Measurements from ENCODE around the gene THUMPD3.

Gene THUMPD3

DNA sequence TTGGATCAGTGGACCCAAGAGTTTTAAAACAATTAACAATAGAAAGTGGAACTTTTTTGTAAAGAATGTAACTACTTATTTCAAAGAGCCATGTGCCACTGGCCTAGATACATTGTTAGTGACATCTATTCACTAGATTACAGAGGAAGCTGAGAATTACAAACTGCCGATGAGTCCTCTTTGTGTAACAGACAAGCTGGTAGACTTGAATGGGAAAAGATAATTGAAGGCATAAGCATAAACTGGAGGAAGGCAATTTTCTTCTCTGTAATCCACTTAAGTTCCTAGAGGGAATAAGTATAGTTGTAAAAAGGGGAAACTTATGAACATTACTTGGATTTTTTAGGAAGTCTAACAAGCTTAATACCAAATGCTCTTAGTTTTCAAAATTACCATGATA lies 15.1 kb downstream of the THUMPD3 start:
- Histone ChIP-seq H3K27ac (ENCODE audit: low read length) (no peak overlapping the region), H3K4me1 (ENCODE audit: low read length) (no peaks in the 10 kb centered on the region), H2AFZ (ENCODE audit: low read depth, low read length) (no peak overlapping the region), H3K9me3 (ENCODE audit: insufficient read depth, low read length) (no peaks in the 10 kb centered on the region), H3K4me3 (ENCODE audit: low read length) (no peak overlapping the region), H3K79me2 (ENCODE audit: low read length) (0 out of 2 replicates have a peak, but pooled peaks cover 5% of the 10 kb centered on the region), H4K20me1 (ENCODE audit: insufficient read depth, low read length) (no peaks in the 10 kb centered on the region), H3K9ac (ENCODE audit: low read length) (no peak overlapping the region), H3K36me3 (replicated peaks; ENCODE audit: low read depth, low read length) (peaks cover 55% of the 10 kb centered on the region), H3K27me3 (ENCODE audit: low read depth, low read length) (no peaks in the 10 kb centered on the region), H3K4me2 (ENCODE audit: low read length) (no peak overlapping the region)
- TF ChIP-seq, protein P1, sequence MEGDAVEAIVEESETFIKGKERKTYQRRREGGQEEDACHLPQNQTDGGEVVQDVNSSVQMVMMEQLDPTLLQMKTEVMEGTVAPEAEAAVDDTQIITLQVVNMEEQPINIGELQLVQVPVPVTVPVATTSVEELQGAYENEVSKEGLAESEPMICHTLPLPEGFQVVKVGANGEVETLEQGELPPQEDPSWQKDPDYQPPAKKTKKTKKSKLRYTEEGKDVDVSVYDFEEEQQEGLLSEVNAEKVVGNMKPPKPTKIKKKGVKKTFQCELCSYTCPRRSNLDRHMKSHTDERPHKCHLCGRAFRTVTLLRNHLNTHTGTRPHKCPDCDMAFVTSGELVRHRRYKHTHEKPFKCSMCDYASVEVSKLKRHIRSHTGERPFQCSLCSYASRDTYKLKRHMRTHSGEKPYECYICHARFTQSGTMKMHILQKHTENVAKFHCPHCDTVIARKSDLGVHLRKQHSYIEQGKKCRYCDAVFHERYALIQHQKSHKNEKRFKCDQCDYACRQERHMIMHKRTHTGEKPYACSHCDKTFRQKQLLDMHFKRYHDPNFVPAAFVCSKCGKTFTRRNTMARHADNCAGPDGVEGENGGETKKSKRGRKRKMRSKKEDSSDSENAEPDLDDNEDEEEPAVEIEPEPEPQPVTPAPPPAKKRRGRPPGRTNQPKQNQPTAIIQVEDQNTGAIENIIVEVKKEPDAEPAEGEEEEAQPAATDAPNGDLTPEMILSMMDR (IDR thresholded peaks at IDR 0.05; ENCODE audit: low read depth, low read length), result no peak
- no peak for TF ChIP-seq EZH2phosphoT487 (IDR thresholded peaks at IDR 0.05; ENCODE audit: low read depth)

- TF ChIP-seq EZH2phosphoT487 (IDR thresholded peaks at IDR 0.05; ENCODE audit: low read depth), result no peak
- TF ChIP-seq, protein P1 (IDR thresholded peaks at IDR 0.05; ENCODE audit: low read depth, low read length), result no peak
- no peak overlapping the region for H3K4me3 ChIP-seq (ENCODE audit: low read length)
- no peaks in the 10 kb centered on the region for H3K4me1 ChIP-seq (ENCODE audit: low read length)
- 0 out of 2 replicates have a peak, but pooled peaks cover 5% of the 10 kb centered on the region for H3K79me2 ChIP-seq (ENCODE audit: low read length)
- H3K27ac ChIP-seq (ENCODE audit: low read length), result no peak overlapping the region
- no peak overlapping the region for H2AFZ ChIP-seq (ENCODE audit: low read depth, low read length)
- H3K27me3 ChIP-seq (ENCODE audit: low read depth, low read length), result no peaks in the 10 kb centered on the region
- no peaks in the 10 kb centered on the region for H3K9me3 ChIP-seq (ENCODE audit: insufficient read depth, low read length)
- peaks cover 64% of the 10 kb centered on the region for H3K36me3 ChIP-seq (replicated peaks; ENCODE audit: low read depth, low read length)
- 0 out of 2 replicates have a peak, but pooled peaks cover 1% of the 10 kb centered on the region for H4K20me1 ChIP-seq (ENCODE audit: insufficient read depth, low read length)
- H3K9ac ChIP-seq (ENCODE audit: low read length), result no peak overlapping the region
- no peak overlapping the region for H3K4me2 ChIP-seq (ENCODE audit: low read length)
Observed at GRCh38 chr3:9379327-9379726, 16.5 kb downstream of the THUMPD3 start.

- no peak overlapping the region for H2AFZ ChIP-seq (ENCODE audit: low read depth, low read length)
- H3K4me3 ChIP-seq (ENCODE audit: low read length), result no peak overlapping the region
- 0 out of 2 replicates have a peak, but pooled peaks cover 3% of the 10 kb centered on the region for H4K20me1 ChIP-seq (ENCODE audit: insufficient read depth, low read length)
- H3K9me3 ChIP-seq (ENCODE audit: insufficient read depth, low read length), result no peaks in the 10 kb centered on the region
- no peak overlapping the region for H3K9ac ChIP-seq (ENCODE audit: low read length)
- 0 out of 2 replicates have a peak, but pooled peaks cover 5% of the 10 kb centered on the region for H3K79me2 ChIP-seq (ENCODE audit: low read length)
- no peak for TF ChIP-seq EZH2phosphoT487 (IDR thresholded peaks at IDR 0.05; ENCODE audit: low read depth)
- H3K36me3 ChIP-seq (replicated peaks; ENCODE audit: low read depth, low read length), result peaks cover 64% of the 10 kb centered on the region
- no peaks in the 10 kb centered on the region for H3K27me3 ChIP-seq (ENCODE audit: low read depth, low read length)
- H3K4me1 ChIP-seq (ENCODE audit: low read length), result no peaks in the 10 kb centered on the region
- H3K4me2 ChIP-seq (ENCODE audit: low read length), result no peak overlapping the region
- no peak overlapping the region for H3K27ac ChIP-seq (ENCODE audit: low read length)
Observed at GRCh38 chr3:9380014-9380413, 17.2 kb downstream of the THUMPD3 start.

DNA sequence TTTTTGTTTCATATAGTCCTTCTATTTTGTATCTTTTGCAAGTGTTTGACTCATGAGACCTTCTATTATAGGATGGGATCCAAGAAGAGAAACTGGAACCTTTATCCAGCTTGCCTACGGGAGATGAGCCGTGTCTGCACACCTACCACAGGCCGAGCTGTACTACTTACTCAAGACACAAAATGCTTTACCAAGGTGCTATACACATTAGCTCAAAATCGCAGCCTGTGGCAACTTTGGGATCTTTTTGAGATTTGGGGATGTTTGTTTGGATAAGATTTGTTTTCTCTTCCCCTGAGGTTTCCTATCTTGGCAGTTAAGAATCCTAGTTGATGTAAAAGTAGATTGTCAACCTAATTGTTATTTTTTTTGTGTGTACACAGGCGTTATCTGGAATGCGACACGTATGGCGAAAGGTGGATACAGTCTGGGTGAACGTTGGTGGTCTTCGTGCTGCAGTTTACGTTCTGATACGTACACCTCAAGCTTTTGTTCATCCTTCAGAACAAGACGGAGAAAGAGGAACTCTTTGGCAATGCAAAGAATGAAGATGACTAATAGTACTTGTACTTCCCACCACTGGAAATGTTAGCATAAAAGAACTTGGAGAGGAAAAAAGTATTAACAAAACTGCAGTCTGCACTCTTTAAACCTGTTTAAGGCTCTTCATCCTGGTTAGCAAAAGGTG lies 21.4 kb downstream of the THUMPD3 start:
- H4K20me1 ChIP-seq (ENCODE audit: insufficient read depth, low read length), result 0 out of 2 replicates have a peak, but pooled peaks cover 12% of the 10 kb centered on the region
- H3K4me1 ChIP-seq (ENCODE audit: low read length), result no peaks in the 10 kb centered on the region
- H3K9ac ChIP-seq (ENCODE audit: low read length), result no peak overlapping the region
- H3K27me3 ChIP-seq (ENCODE audit: low read depth, low read length), result no peaks in the 10 kb centered on the region
- H3K4me3 ChIP-seq (ENCODE audit: low read length), result no peak overlapping the region
- no peaks in the 10 kb centered on the region for H3K9me3 ChIP-seq (ENCODE audit: insufficient read depth, low read length)
- H2AFZ ChIP-seq (ENCODE audit: low read depth, low read length), result no peak overlapping the region
- H3K36me3 ChIP-seq (replicated peaks; ENCODE audit: low read depth, low read length), result peaks cover 67% of the 10 kb centered on the region
- no peak overlapping the region for H3K4me2 ChIP-seq (ENCODE audit: low read length)
- TF ChIP-seq, protein P1 (IDR thresholded peaks at IDR 0.05; ENCODE audit: low read depth, low read length), result no peak
- TF ChIP-seq EZH2phosphoT487 (IDR thresholded peaks at IDR 0.05; ENCODE audit: low read depth), result no peak
- H3K27ac ChIP-seq (ENCODE audit: low read length), result no peak overlapping the region
- H3K79me2 ChIP-seq (ENCODE audit: low read length), result peaks cover 19% of the 10 kb centered on the region

Measured in OCI-LY3 (cell line).